ENCODE data around the gene PDCD6IP. TPM values are rescaled to one million over a fixed set of nuclear protein-coding genes. Genes with fewer than 3 reads are reported as not detected.

PDCD6IP gene
- total RNA-seq, 2 donors from 2014 or later = 51.0 to 62.1 TPM

DNA sequence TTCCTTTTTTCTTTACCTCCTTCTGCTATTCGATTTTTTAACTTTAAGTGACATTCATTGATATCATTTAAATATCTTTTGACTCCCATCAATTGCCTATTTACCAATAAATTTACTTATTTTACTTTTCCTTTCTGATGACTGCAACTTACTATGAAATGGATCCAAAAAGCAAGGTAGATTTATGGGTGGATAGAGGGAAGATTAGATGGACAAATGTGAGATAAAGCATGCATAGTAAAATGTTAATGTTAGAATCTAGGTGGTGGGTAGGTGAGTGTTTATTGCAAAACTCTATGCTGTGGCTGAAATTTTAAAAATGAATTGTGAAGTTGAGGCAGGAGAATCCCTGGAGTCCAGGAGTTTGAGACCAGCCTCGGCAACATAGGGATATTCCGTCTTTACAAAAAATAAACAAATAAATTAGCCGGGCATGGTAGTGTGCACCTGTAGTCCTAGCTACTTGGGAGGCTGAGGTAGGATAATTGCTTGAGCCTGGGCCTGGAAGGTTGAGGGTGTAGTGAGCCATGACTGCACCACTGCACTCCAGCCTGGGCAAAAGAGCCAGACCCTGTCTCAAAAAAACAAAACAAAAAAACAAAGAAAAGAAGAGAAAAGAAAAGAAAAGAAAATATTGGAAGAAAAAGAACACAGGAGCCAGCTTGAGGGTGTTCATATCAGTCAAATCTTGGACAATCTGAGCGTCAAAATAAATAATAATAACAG lies 6.1 kb upstream of the PDCD6IP start:
- DNase-seq (ENCODE audit: low spot score) = no peak
- Histone ChIP-seq H3K27ac (no peak overlapping the region), H3K27me3 (no peaks in the 10 kb centered on the region), H3K9me3 (no peaks in the 10 kb centered on the region), H3K4me3 (no peak overlapping the region), H3K36me3 (no peaks in the 10 kb centered on the region), H3K4me1 (no peaks in the 10 kb centered on the region)
- TF ChIP-seq, protein P1, sequence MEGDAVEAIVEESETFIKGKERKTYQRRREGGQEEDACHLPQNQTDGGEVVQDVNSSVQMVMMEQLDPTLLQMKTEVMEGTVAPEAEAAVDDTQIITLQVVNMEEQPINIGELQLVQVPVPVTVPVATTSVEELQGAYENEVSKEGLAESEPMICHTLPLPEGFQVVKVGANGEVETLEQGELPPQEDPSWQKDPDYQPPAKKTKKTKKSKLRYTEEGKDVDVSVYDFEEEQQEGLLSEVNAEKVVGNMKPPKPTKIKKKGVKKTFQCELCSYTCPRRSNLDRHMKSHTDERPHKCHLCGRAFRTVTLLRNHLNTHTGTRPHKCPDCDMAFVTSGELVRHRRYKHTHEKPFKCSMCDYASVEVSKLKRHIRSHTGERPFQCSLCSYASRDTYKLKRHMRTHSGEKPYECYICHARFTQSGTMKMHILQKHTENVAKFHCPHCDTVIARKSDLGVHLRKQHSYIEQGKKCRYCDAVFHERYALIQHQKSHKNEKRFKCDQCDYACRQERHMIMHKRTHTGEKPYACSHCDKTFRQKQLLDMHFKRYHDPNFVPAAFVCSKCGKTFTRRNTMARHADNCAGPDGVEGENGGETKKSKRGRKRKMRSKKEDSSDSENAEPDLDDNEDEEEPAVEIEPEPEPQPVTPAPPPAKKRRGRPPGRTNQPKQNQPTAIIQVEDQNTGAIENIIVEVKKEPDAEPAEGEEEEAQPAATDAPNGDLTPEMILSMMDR (IDR thresholded peaks at IDR 0.05) = no peak

DNA sequence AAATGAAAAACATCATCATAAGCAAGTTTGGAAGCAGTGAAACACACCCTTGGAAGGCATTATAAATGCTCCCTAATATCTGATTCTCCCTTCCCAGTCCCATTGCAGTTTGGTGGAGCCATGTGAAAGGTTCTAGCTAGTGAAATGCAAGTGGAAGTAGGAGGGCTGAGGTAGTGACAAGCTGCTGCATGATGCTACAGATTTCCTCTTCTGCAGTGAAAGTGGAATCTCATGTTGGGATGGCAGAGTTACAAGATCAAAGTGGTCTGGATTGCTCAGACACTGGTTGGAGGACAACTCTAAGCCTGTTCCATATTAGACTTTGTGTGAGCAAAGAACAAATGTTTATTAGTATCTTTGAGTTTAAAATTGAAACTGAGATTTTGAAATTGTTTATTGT lies 3.3 kb upstream of the PDCD6IP start:
- Histone ChIP-seq H3K27me3 (no peaks in the 10 kb centered on the region), H3K4me3 (no peak overlapping the region), H3K36me3 (no peaks in the 10 kb centered on the region), H3K9me3 (no peaks in the 10 kb centered on the region), H3K27ac (no peak overlapping the region), H3K4me1 (peaks cover 0 to 15% of the 10 kb centered on the region in 2 donors)
- no peak for DNase-seq (ENCODE audit: low spot score)
- TF ChIP-seq, protein P1 (IDR thresholded peaks at IDR 0.05) = no peak

DNA sequence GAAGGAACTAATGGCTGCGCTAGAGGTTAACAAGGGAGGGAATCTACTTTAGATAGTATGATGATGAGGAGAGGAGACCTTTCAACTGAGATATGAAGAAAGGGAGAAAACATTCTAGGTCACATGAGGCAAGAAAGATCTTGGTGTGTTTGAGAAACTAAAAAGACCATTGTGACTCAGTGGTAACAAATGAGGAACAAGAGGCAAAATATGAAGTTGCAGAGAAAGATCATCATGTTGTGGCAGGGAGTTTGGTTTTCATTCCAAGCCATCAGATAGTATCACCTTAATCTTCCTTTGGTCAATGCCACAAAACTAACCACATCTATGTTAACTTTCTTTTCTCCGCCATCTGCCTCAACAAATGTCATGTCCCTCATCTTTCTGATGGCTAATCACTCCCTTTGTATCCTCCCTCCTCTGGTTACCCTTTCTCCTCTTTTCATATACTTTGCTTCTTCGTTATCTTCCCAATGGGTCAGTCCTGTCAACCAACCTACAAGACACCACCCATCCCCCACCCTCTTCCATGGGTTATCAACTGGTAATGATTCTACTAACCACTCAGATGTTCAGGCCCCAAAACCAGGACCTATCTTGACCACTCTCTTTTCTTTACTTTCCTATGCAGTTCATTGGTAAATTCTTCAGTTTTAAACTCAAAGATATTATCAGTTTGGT lies 2.4 kb upstream of the PDCD6IP start:
- Histone ChIP-seq H3K4me3 (no peak overlapping the region), H3K27ac (no peak overlapping the region), H3K36me3 (no peaks in the 10 kb centered on the region), H3K9me3 (no peaks in the 10 kb centered on the region), H3K27me3 (no peaks in the 10 kb centered on the region), H3K4me1 (peaks cover 0 to 24% of the 10 kb centered on the region in 2 donors)
- TF ChIP-seq, protein P1 (IDR thresholded peaks at IDR 0.05) = no peak
- DNase-seq (ENCODE audit: low spot score) = no peak

DNA sequence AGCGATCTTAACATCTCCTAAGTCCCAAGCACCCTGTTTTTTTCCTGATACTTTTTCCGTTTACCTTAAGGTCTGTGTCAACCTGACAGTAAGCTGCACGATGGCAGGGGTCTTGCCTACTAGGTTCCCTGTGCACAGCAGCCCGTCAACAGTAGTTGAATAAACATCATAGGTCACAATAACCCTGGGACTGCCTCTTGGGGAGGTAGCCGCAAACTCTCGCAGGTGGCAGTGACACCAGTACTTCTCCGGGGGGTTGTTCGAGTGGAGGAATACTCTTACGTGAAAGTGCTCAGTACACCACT lies 365 bp upstream of the PDCD6IP start:
- peak overlapping the region; percentile 94 to 97 for H3K27ac ChIP-seq
- TF ChIP-seq, protein P1 (IDR thresholded peaks at IDR 0.05) = no peak
- H3K4me1 ChIP-seq = peaks cover 0 to 32% of the 10 kb centered on the region in 2 donors
- DNase-seq (ENCODE audit: low spot score) = no peak
- H3K36me3 ChIP-seq = no peaks in the 10 kb centered on the region
- H3K4me3 ChIP-seq = peak overlapping the region; percentile 80 to 86
- H3K9me3 ChIP-seq = no peaks in the 10 kb centered on the region
- H3K27me3 ChIP-seq = no peaks in the 10 kb centered on the region

DNA sequence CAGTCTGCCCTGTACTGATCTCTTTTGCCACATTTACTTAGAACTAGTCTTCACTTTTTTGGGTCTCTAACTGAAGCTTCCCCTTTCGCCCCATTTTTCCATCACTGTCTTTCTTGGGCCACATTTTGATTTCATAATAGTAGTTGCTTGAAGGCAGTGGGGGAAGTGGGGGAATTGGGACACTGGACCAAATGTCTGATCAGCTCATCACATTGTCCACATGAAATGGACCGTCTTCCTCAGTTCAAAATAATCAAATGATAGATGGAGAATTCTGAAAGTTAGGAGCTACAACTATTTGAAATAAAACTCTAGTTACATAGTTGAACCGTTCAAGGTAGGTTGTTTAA lies 747 bp downstream of the PDCD6IP start:
- DNase-seq (ENCODE audit: low spot score) = no peak
- Histone ChIP-seq H3K27me3 (no peaks in the 10 kb centered on the region), H3K4me3 (peak overlapping the region; percentile 80 to 86), H3K36me3 (no peaks in the 10 kb centered on the region), H3K4me1 (peaks cover 0 to 32% of the 10 kb centered on the region in 2 donors), H3K27ac (peak overlapping the region; percentile 94 to 97), H3K9me3 (no peaks in the 10 kb centered on the region)
- TF ChIP-seq, protein P1 (IDR thresholded peaks at IDR 0.05) = no peak
